SK-N-SH (cell line): ENCODE results near the gene BCL2L11. TPM values are rescaled to one million over a fixed set of nuclear protein-coding genes. Genes with fewer than 3 reads are reported as not detected.

Experiments
- CTCF ChIA-PET: fragments of 300-600, 350-600 bp; formaldehyde crosslinking; extraction: SDS; loops from one replicate; lab custom pipeline; 2021; lab: Yijun Ruan, JAX
- POLR2A ChIA-PET: fragments of 350-600 bp; sonication (Branson Sonifier 250); formaldehyde crosslinking; extraction: SDS; loops from one replicate; lab custom pipeline; 2020; ENCODE audit warnings: antibody characterized with exemption, inconsistent platforms; lab: Yijun Ruan, JAX
- DNase-seq: peaks from one replicate; pipeline ENCODE4 v3.0.0; 2012
- H2AFZ ChIP-seq: fragments of 200-600 bp; sonication (generic); 2 replicates; pipeline ENCODE4 v1.8.1; 2016; ENCODE audit warnings: antibody characterized with exemption, mild to moderate bottlenecking, low read depth
- H3F3A ChIP-seq: fragments of 200-600 bp; sonication (generic); replicated peaks from 2 replicates; pipeline ENCODE3; 2016; ENCODE audit warnings: antibody characterized with exemption, mild to moderate bottlenecking; ENCODE audit not compliant: insufficient read depth
- H3K27ac ChIP-seq, 2 experiments: fragments of 200-500 bp in 1 of 2; fragments of 200-600 bp in 1 of 2; sonication (Bioruptor generic) in 1 of 2; sonication (generic), shearing (Covaris generic) in 1 of 2; 2 replicates each; pipeline versions ENCODE4 v1.5.1 to v1.6.1; 2014 to 2016; ENCODE audit warnings: low read depth in 2 of 2, inconsistent platforms in 1 of 2, low read length in 1 of 2, mild to moderate bottlenecking in 1 of 2, mixed read lengths in 1 of 2
- H3K27me3 ChIP-seq: fragments of 200-600 bp; sonication (generic), shearing (Covaris generic); 2 replicates; pipeline ENCODE4 v1.6.1; 2016; ENCODE audit warnings: mixed run types; ENCODE audit not compliant: insufficient read depth
- H3K36me3 ChIP-seq, 2 experiments: fragments of 200-500 bp in 1 of 2; fragments of 200-600 bp in 1 of 2; sonication (Bioruptor generic) in 1 of 2; sonication (generic) in 1 of 2; replicated peaks in 1 of 2; 2 replicates each; pipeline versions ENCODE3 to v1.5.1; 2014 to 2016; ENCODE audit warnings: low read length in 1 of 2, mild to moderate bottlenecking in 1 of 2; ENCODE audit not compliant: insufficient read depth in 2 of 2, control insufficient read depth in 1 of 2
- H3K4me1 ChIP-seq, 2 experiments: fragments of 200-500 bp in 1 of 2; fragments of 200-600 bp in 1 of 2; sonication (Bioruptor generic) in 1 of 2; sonication (generic), shearing (Covaris generic) in 1 of 2; 2 replicates each; pipeline versions ENCODE4 v1.5.1 to v1.6.1; 2014 to 2016; ENCODE audit warnings: low read depth in 1 of 2, low read length in 1 of 2, mixed run types in 1 of 2; ENCODE audit not compliant: insufficient read depth in 2 of 2, control insufficient read depth in 1 of 2
- H3K4me2 ChIP-seq: fragments of 200-600 bp; sonication (generic), shearing (Covaris generic); 2 replicates; pipeline ENCODE4 v1.6.1; 2017; ENCODE audit warnings: mixed run types
- H3K4me3 ChIP-seq, 2 experiments: fragments of 200-500 bp in 1 of 2; fragments of 200-600 bp in 1 of 2; sonication (Bioruptor generic) in 1 of 2; sonication (generic), shearing (Covaris generic) in 1 of 2; 2 replicates each; pipeline versions ENCODE4 v1.5.1 to v1.8.1; 2014 to 2016; ENCODE audit warnings: low read depth in 2 of 2, inconsistent platforms in 1 of 2, low read length in 1 of 2, mild to moderate bottlenecking in 1 of 2, mixed read lengths in 1 of 2, moderate library complexity in 1 of 2
- H3K79me2 ChIP-seq: fragments of 200-600 bp; sonication (generic); 2 replicates; pipeline ENCODE4 v1.8.1; 2017; ENCODE audit warnings: mild to moderate bottlenecking; ENCODE audit not compliant: insufficient read depth
- H3K9ac ChIP-seq: fragments of 200-600 bp; sonication (generic); 2 replicates; pipeline ENCODE4 v1.6.1; 2017; ENCODE audit warnings: mixed run types
- H3K9me2 ChIP-seq: fragments of 200-600 bp; sonication (generic); 2 replicates; pipeline ENCODE4 v1.6.1; 2017; ENCODE audit warnings: mixed run types
- H3K9me3 ChIP-seq: fragments of 200-600 bp; sonication (generic); 2 replicates; pipeline ENCODE4 v1.6.1; 2017; ENCODE audit warnings: mixed run types, mild to moderate bottlenecking, moderate library complexity
- H4K20me1 ChIP-seq: fragments of 200-600 bp; sonication (generic); 2 replicates; pipeline ENCODE4 v1.6.1; 2017; ENCODE audit warnings: mild to moderate bottlenecking, mixed run types; ENCODE audit not compliant: insufficient read depth
- CHD2 ChIP-seq: fragments of 150-350 bp; IDR thresholded peaks from 2 replicates; pipeline ENCODE4 v1.6.1; 2018; ENCODE audit warnings: low read length; ENCODE audit not compliant: partially characterized antibody
- CTCF ChIP-seq: fragments of 200-600 bp; sonication (generic); IDR thresholded peaks from 2 replicates; pipeline ENCODE4 v1.6.1; 2017; ENCODE audit warnings: antibody characterized with exemption, mild to moderate bottlenecking, moderate library complexity
- ELF1 ChIP-seq: IDR thresholded peaks from 2 replicates; pipeline ENCODE4 v1.4.0; 2012
- FOSL2 ChIP-seq: IDR thresholded peaks from 2 replicates; pipeline ENCODE4 v1.4.0; 2012; ENCODE audit warnings: low read depth, mild to moderate bottlenecking, moderate library complexity, borderline replicate concordance
- GABPA ChIP-seq: IDR thresholded peaks from 2 replicates; pipeline ENCODE4 v1.4.0; 2012; ENCODE audit warnings: low read depth, mild to moderate bottlenecking
- GATA2 ChIP-seq: sonication (generic); formaldehyde crosslinking; IDR thresholded peaks from 2 replicates; pipeline ENCODE4 v1.5.0; 2020; ENCODE audit warnings: mild to moderate bottlenecking, missing genetic modification reagents
- IRF3 ChIP-seq: fragments of 150-350 bp; IDR thresholded peaks from 2 replicates; pipeline ENCODE4 v1.6.1; 2016; ENCODE audit warnings: mild to moderate bottlenecking, low read depth, low read length
- JUND ChIP-seq: IDR thresholded peaks from 2 replicates; pipeline ENCODE4 v1.4.0; 2012
- MAX ChIP-seq: IDR thresholded peaks from 2 replicates; pipeline ENCODE4 v1.4.0; 2012; ENCODE audit warnings: low read depth
- MXI1 ChIP-seq: IDR thresholded peaks from 2 replicates; pipeline ENCODE4 v1.6.1; 2012; ENCODE audit warnings: mild to moderate bottlenecking, low read depth, low read length, improper control_type of control experiment
- NRF1 ChIP-seq: IDR thresholded peaks from 2 replicates; pipeline ENCODE4 v1.6.1; 2012; ENCODE audit warnings: low read depth, mild to moderate bottlenecking, low read length
- POLR2AphosphoS5 ChIP-seq: IDR thresholded peaks from 2 replicates; pipeline ENCODE4 v1.6.1; 2012; ENCODE audit warnings: low read depth, low read length
- RAD21 ChIP-seq: IDR thresholded peaks from 2 replicates; pipeline ENCODE4 v1.6.1; 2012; ENCODE audit warnings: mild to moderate bottlenecking, low read length
- RFX5 ChIP-seq: IDR thresholded peaks from 2 replicates; pipeline ENCODE4 v1.6.1; 2012; ENCODE audit warnings: mild to moderate bottlenecking, improper control_type of control experiment, low read length
- SIN3A ChIP-seq: IDR thresholded peaks from 2 replicates; pipeline ENCODE4 v1.6.1; 2012; ENCODE audit warnings: low read depth, mild to moderate bottlenecking, low read length, moderate library complexity, borderline replicate concordance
- SMC3 ChIP-seq: IDR thresholded peaks from 2 replicates; pipeline ENCODE4 v1.6.1; 2012; ENCODE audit warnings: low read depth, low read length, improper control_type of control experiment
- TCF12 ChIP-seq: IDR thresholded peaks from 2 replicates; pipeline ENCODE4 v1.4.0; 2012
- TEAD4 ChIP-seq: IDR thresholded peaks from 2 replicates; pipeline ENCODE4 v1.4.0; 2012; ENCODE audit warnings: mild to moderate bottlenecking, borderline replicate concordance; ENCODE audit not compliant: insufficient read depth
- USF2 ChIP-seq: fragments of 150-350 bp; IDR thresholded peaks from 2 replicates; pipeline ENCODE4 v1.6.1; 2017; ENCODE audit warnings: antibody characterized with exemption, low read length, low read depth, borderline replicate concordance
- ZBTB33 ChIP-seq: IDR thresholded peaks from 2 replicates; pipeline ENCODE4 v1.4.0; 2012; ENCODE audit warnings: low read depth, borderline replicate concordance
- WGBS: methylation state at CpG from one replicate; pipeline ENCODE4 v1.1.6; 2017; ENCODE audit warnings: low lambda C conversion rate; 5-methylcytosine and 5-hydroxymethylcytosine counted together
- polyA plus RNA-seq, 3 experiments: library from polyadenylated mRNA; depleted of rRNA; stranded (reverse); fragments of >200 nt; gene quantifications; 2 replicates each; pipeline ENCODE4 v1.2.3, GENCODE V29; 2012

BCL2L11 gene
- polyA plus RNA-seq, 1 of the 3 experiments (the other 2 are of a cell fraction), result 3.3 TPM

GRCh38 chr2:111204706-111205105 is 84.0 kb downstream of the BCL2L11 start:
- H3K9me2 ChIP-seq, result no peaks in the 10 kb centered on the region
- no peak overlapping the region for H3K9ac ChIP-seq
- peaks cover 5% of the 10 kb centered on the region for H3F3A ChIP-seq
- no peaks in the 10 kb centered on the region; a peak in 1 of 4 replicates for H3K4me1 ChIP-seq
- TF ChIP-seq SIN3A (no peak), ELF1 (no peak), TEAD4 (no peak), RFX5 (no peak), CHD2 (no peak), MXI1 (no peak), USF2 (no peak), JUND (no peak), TCF12 (no peak), GABPA (no peak)
- TF ChIP-seq, all 33 proteins: peak for 0
- no peak for DNase-seq
- H3K9me3 ChIP-seq, result no peaks in the 10 kb centered on the region
- H3K27ac ChIP-seq, result no peak overlapping the region
- H3K4me2 ChIP-seq, result no peak overlapping the region
- no peaks in the 10 kb centered on the region; the same call in 1 of the 2 replicates for H3K79me2 ChIP-seq
- no peaks in the 10 kb centered on the region for H4K20me1 ChIP-seq
- ChIA-PET POLR2A (no interaction called here), CTCF (interaction anchor here (0.7 to 1.0 kb wide), 2 partner anchors 21 to 505 kb away, joined by 3 read pairs; no protein-coding TSS in a partner anchor)
- WGBS, result 96% methylated on average over 2 of the region's 2 CpGs
- H2AFZ ChIP-seq, result no peak overlapping the region
- peaks cover 7% of the 10 kb centered on the region in 2 experiments for H3K36me3 ChIP-seq
- H3K27me3 ChIP-seq, result no peaks in the 10 kb centered on the region
- no peak overlapping the region for H3K4me3 ChIP-seq

GRCh38 chr2:111205774-111206173 is 85.1 kb downstream of the BCL2L11 start:
- H3K79me2 ChIP-seq, result no peaks in the 10 kb centered on the region; the same call in 1 of the 2 replicates
- no peak overlapping the region for H3K9ac ChIP-seq
- H3K9me3 ChIP-seq, result no peaks in the 10 kb centered on the region
- H3K4me2 ChIP-seq, result no peak overlapping the region
- no peak overlapping the region for H3K27ac ChIP-seq
- DNase-seq, result no peak
- 56% methylated on average over 2 of the region's 2 CpGs for WGBS
- peaks cover 7 to 14% of the 10 kb centered on the region in 2 experiments for H3K36me3 ChIP-seq
- H3F3A ChIP-seq, result peaks cover 5% of the 10 kb centered on the region
- no peaks in the 10 kb centered on the region for H4K20me1 ChIP-seq
- H3K4me3 ChIP-seq, result no peak overlapping the region
- H3K4me1 ChIP-seq, result no peaks in the 10 kb centered on the region
- H3K9me2 ChIP-seq, result no peaks in the 10 kb centered on the region
- ChIA-PET POLR2A (no interaction called here), CTCF (interaction anchor here (0.8 to 1.0 kb wide), 2 partner anchors 85 to 503 kb away, joined by 3 read pairs; partner anchors contain the start of gene BCL2L11)
- H3K27me3 ChIP-seq, result no peaks in the 10 kb centered on the region
- H2AFZ ChIP-seq, result no peak overlapping the region
- no peak for TF ChIP-seq MAX
- TF ChIP-seq USF2, result no peak
- no peak for TF ChIP-seq SMC3
- no peak for TF ChIP-seq RAD21
- no peak for TF ChIP-seq GATA2 (CRISPR knock-in tag)
- TF ChIP-seq ZBTB33, result no peak
- no peak for TF ChIP-seq POLR2AphosphoS5
- no peak for TF ChIP-seq NRF1
- no peak for TF ChIP-seq SIN3A
- no peak for TF ChIP-seq IRF3
- no peak for TF ChIP-seq TCF12
- TF ChIP-seq CTCF, result no peak
- TF ChIP-seq FOSL2, result no peak
